IPS-NIHi7 (cell line): ENCODE data around the gene SWI5.
"Not testable (repeated sequence)": the region's sequence is repeated elsewhere in the genome, so short reads cannot be mapped to it uniquely, and the experiment has no call there.

Experiments used
- DNase-seq: peaks from one replicate; pipeline ENCODE4 v3.0.0; 2012; ENCODE audit warnings: mixed read lengths; ENCODE audit errors: extremely low spot score

Gene SWI5

DNA sequence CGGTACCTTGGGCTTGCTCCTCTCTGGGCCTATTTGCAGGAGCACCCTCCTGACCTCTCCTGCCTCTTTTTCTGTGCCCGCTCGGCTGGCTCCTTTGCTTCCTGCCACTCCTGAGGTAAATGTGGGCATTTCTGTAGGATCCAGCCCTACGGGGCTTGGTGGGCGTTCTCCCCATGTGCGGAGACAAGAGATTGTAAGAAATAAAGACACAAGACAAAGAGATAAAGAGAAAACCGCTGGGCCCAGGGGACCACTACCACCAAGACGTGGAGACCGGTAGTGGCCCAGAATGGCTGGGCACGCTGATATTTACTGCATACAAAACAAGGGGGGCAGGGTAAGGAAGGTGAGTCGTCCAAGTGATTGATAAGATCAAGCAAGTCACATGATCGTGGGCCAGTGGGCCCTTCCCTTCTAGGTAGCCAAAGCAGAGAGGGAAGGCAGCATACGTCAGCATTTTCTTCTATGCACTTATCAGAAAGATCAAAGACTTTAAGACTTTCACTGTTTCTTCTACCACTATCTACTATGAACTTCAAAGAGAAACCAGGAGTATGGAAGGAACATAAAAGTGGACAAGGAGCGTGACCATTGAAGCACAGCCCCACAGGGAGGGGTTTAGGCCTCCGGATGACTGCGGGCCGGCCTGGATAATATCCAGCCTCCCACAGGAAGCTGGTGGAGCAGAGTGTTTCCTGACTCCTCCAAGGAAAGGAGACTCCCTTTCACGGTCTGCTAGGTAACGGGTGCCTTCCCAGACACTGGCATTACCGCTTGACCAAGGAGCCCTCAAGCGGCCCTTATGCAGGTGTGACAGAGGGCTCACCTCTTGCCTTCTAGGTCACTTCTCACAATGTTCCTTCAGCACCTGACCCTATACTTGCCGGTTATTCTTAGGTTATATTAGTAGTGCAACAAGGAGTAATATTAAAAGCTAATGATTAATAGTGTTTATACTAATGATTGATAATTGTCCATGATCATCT, 3.3 kb downstream of the SWI5 start:
- not testable (repeated sequence) for DNase-seq

DNA sequence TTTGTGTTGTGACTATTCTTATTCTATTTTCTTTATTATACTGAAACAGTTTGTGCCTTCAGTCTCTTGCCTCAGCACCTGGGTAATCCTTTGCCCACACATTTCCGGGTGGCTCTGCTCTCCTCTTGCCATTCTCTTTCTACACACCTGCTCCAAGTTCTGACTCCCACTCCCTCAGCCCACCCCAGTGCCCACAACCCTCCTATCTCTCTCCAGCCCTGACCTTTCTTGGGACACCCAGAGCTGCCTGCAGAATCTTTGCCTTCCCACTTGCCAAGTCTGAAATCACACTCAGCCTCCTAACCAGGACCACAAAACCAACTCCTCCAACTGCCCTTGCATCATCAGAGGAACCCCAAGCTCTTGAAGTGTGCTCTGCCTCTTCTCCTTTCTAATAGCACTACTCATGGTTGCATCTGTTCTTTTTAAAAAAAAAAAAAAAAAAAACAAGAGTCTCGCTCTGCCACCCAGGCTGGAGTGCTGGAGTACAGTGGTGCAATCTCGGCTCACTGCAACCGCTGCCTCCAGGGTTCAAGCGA, 4.1 kb downstream of the SWI5 start:
- DNase-seq: no peak

DNA sequence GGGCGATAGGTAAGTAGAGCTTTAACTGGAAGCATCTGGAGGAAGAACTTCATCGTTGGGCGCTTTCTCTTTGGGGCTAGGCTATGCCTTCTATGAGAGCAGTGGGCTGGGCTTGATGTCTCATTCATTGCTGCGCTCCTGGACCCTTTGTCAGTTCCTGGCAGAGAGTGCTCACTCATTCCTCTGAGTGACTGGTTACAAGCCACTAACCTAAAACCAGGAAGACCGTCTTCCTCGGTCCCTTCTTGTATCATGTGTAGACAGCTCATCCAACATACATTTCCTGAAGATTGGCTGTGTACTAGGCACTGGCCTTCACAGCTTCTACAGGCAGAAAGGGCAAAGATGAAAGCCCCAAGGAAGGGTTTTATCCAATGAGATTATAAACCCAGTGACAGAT, 6.4 kb downstream of the SWI5 start:
- no peak for DNase-seq

DNA sequence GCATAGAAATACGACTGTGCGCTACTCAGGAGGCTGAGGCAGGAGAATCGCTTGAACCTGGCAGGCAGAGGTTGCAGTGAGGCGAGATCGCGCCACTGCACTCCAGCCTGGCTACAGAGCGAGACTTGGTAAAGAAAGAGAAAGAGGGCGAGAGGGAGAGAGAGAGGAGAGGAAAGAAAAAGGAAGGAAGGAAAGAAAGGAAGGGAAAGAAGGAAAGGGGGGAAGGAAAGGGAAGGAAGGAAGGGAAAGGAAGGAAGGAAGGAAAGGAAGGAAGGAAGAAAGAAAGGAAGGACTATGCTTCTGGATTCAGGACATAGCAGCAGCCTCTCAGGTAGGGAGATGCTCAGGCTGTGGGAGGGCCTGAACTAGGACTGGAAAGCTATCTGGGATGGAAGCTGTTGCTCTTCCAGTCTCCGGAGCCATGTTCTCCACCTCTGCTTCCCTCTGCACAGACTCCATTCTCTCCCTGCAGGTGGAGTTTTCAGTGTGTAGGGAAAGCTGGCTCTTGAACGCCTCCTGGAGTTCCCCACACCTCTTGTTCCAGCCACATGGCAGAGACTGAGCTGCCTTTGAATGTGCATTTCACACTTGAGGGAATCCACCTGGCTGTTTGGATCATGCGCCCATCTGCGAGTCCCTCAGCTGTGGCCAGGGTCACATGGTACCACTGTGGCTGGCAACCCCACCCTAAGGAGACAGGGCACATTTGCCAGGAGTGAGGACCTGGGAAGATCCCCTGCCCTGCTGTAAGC, 9.1 kb downstream of the SWI5 start:
- DNase-seq: no peak

DNA sequence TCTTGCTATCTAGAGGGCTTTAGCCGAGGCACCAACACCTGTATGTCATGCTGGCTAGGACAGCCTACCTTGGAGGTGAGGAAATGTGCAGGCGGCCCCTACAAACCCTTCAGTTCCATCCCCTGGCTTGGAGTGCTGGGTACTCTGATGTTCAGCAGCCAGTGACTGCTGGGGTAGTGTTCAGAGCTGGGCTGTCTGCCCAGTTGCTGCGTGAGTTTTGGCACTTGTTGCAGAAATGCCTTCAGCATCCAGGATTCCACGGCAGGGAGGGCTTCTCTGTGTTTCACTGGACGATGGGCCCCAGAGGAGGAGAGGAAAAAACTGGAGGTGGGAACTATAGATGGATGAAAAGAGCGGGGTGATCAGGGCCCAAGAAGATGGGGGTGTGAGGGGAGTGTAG, 10.4 kb downstream of the SWI5 start:
- no peak for DNase-seq

DNA sequence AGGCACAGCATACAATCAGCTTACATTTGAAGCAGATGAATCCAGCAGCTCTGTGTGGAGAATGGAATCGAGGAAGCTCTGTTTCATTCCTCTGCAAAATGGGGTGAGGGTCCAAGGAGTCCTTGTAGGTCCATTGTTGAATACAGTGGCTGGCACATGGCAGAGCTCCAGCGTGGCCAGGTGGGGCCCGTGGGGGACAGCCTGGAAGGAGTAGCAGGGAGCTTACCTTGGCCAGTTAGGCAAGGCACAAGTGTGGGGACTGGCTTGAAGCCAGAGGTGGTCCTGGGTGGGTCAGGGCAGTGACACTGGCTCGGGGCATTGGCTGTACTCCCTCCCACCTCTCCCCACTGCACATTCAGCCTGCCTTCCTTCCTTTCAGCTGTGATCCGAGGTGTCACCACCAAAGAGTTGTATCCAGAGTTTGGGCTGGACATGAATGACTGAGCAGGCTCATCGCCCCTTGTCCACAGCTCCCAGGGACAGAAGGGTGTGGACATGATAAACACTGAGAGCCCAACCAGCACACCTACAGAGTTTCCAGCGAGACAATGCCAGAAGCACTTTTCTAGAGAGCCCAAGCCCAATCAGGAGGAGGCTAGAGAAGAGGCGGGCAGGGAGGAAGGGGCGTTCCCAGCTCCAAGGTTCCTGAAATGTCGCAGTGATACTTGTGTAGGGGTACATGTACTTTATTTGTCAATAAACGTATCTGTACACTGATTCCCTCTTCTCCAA, 12.4 kb downstream of the SWI5 start:
- no peak for DNase-seq

DNA sequence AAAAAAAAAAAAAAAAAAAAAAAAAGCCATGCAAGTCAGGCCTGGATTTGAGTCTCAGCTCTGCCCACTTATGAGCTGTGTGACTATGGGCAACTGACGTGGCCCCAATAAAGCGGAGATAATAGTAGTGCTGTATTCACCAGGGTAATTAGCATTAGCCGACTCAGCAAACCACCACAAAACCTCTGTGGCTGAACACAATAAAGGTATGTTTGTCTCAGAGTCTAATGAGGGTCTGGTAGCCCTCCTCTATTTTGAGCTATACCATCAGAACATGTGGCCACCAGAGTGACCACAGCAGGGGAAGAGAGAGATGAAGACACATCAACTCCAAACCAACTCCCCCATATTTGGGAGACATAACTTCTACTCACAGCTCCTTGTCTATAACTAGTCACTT, 15.9 kb downstream of the SWI5 start:
- no peak for DNase-seq

DNA sequence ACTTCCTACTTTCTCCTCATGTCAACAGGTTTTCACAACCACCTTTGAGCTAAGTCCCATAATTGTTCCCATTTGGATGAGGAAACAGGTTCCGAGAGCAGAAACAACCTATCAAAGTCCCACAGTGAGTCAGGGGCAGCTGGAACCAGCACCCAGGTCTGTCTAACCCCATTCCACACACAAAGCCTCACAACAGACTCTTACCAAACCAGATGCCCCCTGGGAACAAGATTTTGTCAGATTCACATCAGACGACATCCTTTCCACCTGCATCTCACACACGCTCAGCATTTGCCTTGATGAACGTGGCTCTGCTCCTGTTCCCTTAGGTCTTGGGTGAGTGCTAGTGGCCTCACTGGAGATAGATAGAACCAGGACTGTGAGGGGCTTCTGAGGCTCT, 17.0 kb downstream of the SWI5 start:
- DNase-seq: no peak

DNA sequence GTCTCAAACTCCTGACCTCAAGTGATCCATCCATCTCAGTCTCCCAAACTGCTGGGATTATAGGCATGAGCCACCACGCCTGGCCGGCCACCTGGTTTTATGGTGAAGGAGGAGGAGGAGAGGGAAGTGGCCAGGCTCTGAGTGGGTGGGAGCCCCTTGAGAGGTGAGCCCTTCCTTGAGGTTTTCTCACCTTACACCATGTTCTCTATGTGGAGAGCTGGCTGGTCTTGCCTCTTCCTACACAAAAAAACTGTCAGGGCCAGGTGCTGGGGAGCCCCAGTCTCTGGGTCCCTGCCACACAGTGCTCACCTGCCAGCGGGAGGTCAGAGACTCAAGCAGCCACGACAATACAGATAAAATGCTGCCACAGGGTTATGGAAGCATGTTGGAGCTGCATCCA, 18.1 kb downstream of the SWI5 start:
- DNase-seq: no peak

DNA sequence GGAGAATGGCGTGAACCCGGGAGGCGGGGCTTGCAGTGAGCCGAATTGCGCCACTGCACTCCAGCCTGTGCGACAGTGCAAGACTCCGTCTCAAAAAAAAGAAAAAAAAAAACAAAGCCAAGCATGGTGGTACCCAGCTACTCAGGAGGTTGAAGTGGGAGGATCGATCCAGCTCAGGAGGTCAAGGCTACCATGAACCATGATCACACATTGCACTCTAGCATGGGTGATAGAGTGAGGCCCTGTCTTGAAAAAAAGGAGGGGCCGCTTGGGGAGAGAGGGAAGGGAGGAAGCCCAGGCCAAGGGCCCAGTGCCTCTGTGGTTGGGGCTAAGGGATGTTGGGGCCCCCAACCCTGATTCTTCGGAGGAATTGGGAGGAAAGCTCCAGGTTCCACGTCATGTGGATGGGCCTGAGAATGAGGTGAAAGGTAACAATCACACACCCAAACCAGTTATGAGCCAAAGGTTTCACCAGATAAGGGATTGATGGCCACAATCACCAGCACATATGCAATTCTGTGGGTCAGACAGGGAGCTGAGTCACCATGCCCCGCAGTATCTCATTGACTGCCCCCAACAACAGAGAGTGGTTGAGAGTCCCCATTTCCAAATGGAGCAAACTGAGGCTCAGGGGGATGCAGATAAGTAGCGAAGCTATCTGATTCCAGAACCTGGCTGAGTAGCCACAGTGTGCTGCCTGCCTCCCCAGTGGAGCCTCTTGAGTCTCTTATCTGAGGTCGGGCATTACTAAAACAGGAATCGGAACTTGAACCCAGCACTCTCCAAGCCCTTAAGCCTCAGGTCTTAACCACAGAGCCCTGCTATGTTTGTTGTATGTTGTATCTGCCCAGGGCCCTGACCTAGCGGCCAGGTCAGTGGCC, 20.5 kb downstream of the SWI5 start:
- DNase-seq: no peak

DNA sequence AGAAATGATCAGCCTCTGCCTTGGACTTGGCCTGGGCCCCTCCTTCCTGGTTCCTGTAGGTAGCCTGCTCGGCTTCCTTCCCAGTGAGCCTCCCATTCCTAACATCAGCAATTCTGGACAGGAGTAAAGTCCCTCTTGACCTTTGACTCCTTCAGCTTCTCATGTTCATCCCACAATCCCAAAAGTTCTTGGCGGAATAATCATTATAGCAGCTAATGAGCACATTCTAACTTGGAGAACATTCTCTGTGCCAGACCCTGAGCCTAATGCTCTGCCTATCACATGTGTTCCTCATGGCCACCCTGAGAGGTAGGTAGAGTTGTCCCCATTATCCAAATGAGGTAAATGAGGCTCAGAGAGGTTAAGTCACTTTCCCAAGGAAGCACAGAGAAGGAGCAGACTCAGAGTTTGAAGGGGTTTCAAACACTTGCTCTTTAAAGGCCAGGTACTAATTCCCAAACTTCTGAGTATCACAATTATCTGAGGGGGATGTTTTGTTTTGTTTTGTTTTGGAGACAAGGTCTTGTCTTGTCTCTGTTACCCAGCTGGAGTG, 21.2 kb downstream of the SWI5 start:
- DNase-seq: no peak

DNA sequence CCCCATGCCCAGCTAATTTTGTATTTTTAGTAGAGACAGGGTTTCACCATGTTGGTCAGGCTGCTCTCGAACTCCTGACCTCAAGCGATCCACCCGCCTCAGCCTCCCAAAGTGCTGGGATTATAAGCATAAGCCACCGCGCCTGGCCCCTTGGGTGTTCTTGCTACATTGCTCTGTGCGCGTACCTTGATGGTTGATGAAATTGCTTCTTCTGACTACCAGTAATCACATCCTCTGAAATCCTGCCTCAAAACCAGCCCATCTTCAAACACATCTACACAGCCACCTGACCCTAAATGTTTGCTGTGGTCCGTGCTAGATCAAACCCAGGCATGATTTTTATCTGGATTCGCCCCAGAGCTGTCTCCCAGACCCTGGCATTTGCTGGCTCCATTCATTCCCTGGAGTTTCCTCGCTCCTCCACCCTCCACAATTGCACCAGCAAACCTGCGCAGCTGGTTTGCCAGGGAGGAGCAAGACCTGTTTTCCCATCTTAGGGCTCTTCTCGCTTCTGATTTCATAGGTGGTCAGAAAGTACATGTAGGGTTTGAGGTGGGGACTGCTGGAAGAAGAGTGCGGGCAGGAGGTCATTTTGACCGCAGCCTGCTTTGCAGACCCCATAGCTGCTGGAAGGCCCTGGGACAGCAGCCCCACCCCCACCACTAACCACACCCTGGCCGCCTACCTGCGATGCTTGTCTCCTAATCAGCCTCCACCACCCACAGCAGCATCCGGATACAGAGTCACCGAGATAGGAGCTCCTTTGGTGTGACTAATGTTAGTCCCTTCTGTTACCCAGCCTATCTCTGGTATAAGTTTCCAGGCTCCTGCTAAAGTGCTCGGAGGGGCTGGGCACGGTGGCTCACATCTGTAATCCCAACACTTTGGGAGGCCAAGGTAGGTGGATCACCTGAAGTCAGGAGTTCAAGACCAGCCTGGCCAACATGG, 22.7 kb downstream of the SWI5 start:
- DNase-seq: no peak

DNA sequence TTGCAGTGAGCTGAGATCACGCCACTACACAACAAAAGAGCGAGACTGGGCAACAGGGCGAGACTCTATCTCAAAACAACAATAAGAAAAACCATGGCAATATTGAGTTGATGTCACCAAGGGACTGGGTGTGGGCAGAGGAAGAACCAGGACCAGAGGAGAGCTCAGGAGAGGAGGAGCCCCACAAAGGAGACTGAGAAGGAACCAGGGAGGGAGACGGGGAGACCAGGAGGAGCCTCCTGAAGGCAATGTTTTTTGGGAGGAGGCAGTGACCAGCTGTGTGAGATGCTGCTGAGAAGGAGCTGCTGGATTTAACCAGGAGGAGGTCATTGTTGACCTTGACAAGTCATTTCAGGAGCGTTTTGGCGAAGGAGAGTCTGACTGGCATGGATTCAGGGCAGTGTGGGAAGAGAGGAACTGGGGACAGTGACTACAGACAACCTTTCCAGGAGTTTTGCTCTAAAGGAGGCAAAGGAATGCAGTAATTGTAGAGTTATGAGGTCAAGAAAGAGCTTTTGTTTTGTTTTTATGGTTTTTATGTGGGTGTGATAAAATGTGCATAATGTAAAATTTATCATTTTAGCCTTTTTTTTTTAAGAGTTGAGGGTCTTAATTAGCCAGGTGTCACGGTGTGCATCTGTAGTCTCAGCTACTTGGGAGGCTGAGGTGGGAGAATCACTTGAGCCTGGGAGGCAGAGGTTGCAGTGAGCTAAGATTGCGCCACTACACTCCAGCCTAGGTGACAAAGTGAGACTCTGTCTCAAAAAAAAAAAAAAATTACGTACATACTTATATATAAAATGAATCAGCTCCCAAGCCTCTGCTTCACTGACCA, 28.3 kb downstream of the SWI5 start:
- DNase-seq: no peak

DNA sequence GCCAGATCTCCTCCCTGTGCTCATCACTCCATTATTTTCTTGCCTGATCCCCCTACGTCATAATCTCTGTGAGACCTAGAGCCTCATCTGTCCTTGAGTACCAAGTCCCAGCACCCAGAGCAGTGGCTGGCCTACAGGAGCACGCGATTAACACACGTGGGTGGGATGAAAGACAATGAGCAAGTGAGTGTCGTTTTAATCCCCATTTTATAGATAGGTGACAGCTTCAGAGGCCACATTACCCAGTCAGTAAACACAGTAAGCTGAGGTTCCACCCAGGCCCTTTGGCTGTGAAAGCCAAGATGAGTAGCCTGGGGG, 28.9 kb downstream of the SWI5 start:
- DNase-seq: no peak

DNA sequence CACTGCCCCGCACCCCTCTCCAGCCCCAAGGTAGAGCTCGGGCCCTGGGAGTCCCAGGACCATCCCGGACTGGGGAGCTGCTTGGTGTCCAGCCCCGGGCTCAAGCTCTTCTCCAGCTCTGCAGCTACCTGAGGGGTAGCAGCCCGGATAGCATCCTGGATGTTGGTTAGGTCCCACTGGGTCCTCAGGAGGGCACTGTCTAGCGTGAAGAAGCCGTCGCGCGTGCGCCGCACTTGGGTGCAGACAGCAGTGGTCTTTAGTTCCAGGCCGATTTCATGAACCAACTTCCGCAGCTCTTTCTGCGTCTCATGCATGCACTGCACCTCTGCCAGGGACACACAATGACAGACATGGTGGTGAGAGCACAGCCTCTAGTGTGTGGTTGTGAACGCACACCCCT, 33.5 kb downstream of the SWI5 start:
- DNase-seq: no peak

DNA sequence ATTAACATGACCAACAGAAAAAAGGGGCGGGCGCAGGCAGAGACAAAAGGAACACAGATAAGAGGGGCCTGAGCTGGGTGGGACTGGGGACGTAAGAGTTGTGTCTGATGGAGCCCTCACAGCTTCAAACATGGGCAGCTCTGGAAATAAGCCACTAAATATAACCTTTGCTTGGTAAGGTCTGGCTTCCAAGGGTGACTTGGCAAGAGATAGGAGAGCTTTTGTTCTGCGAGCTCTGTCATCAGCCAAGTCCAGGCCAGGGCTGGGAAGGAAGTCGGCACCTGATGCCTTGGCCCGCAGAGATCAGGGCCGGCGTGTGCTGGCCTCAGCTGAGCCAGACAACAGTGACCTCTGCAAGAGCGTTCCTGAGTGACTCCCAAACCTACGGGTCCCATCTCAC, 34.4 kb downstream of the SWI5 start:
- no peak for DNase-seq

DNA sequence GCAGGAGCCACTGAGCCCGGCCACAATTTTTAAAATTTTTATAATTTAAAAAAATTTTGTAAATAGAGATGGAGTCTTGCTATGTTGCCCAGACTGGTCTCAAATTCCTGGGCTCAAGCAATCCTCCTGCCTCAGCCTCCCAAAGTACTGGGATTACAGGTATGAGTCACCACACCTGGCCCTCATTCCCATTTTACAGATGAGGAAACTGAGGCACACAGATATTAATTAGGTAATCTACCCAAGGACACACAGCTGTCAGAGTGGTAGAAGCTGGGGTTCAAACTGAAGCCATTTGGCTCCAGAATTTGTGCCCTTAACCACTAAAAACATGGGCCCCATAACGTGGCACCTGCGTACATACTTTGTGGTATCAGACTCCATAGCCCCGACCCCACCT, 38.6 kb downstream of the SWI5 start:
- DNase-seq: no peak

DNA sequence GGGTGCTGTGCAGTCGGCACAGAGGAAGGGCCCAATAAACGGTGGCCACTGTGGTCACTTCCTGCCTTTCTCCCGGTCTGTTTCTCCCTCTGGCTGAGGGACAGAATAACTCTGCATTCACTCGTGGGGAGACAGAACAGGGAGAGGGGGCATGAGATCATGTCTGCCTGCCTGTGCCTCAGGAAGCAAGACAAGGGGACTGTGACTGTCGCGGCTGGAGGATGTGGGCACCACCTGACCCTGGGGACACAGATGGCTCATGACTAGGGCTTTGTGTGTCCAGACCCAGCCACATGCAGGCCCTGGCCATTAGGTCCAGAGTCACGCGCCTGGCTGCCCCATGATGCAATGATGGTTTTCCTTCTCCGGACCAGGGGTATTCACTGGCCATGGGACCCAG, 40.3 kb downstream of the SWI5 start:
- DNase-seq: no peak

DNA sequence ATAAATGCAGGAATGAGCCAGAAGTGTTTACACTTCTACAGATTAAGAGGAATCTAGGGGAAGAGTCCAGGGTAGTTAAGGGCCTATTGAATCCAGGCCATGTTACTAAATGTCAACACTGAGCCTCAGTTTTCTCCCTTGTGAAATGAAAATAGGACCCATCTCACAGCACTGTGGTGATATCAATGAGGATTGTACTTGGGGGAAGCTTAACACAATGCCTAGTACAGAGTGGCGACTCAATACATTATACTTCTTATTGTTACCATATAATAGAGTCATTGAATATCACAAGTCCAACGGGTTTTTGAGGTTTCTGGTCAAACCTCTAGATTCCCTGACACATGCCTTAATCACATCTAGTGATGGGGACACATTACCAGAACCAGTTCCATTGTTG, 41.6 kb downstream of the SWI5 start:
- DNase-seq: no peak
